ENCODE data around the gene SVOPL.

DNA sequence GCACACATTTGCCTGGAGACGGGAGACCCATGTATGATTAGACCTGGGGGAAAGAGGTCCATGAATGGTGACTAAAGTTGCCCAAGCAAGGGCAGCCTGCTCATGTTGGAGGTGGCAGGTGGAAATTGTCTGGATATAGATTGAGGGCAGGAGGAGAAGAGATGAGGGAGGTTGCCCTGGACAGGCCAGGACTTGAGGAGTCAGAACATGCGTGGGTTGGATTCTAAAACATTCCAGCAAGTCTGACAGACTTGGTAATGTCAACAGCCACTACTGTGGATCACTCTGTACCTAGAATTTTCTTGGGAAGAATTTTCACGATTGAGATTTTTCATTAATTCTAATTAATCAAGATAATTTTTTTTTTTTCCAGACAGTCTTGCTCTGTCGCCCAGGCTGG lies 19.1 kb upstream of the SVOPL start:
- no peak for TF ChIP-seq EZH2 (IDR thresholded peaks at IDR 0.05; ENCODE audit: borderline replicate concordance, low read depth, low read length, severe bottlenecking)
- TF ChIP-seq, protein P1, sequence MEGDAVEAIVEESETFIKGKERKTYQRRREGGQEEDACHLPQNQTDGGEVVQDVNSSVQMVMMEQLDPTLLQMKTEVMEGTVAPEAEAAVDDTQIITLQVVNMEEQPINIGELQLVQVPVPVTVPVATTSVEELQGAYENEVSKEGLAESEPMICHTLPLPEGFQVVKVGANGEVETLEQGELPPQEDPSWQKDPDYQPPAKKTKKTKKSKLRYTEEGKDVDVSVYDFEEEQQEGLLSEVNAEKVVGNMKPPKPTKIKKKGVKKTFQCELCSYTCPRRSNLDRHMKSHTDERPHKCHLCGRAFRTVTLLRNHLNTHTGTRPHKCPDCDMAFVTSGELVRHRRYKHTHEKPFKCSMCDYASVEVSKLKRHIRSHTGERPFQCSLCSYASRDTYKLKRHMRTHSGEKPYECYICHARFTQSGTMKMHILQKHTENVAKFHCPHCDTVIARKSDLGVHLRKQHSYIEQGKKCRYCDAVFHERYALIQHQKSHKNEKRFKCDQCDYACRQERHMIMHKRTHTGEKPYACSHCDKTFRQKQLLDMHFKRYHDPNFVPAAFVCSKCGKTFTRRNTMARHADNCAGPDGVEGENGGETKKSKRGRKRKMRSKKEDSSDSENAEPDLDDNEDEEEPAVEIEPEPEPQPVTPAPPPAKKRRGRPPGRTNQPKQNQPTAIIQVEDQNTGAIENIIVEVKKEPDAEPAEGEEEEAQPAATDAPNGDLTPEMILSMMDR (IDR thresholded peaks at IDR 0.05; ENCODE audit: extremely low read depth in 1 of 2, insufficient read depth in 1 of 2, low read depth in 1 of 2, low read length in 2 of 2), result no peak
- TF ChIP-seq POLR2A (IDR thresholded peaks at IDR 0.05; ENCODE audit: low read depth, low read length), result no peak
- no peak for TF ChIP-seq MYC (IDR thresholded peaks at IDR 0.05; ENCODE audit: low read depth, low read length)
- no peak for TF ChIP-seq JUN (IDR thresholded peaks at IDR 0.05; ENCODE audit: borderline replicate concordance, insufficient read depth, insufficient read length, low read depth)
- no peak for TF ChIP-seq GATA2 (IDR thresholded peaks at IDR 0.05; ENCODE audit: insufficient read depth, insufficient read length, low read depth, low read length)
- TF ChIP-seq, protein P2, sequence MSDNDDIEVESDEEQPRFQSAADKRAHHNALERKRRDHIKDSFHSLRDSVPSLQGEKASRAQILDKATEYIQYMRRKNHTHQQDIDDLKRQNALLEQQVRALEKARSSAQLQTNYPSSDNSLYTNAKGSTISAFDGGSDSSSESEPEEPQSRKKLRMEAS (IDR thresholded peaks at IDR 0.05; ENCODE audit: insufficient read depth, insufficient read length), result no peak
- no peak for TF ChIP-seq POLR2AphosphoS5 (IDR thresholded peaks at IDR 0.05; ENCODE audit: insufficient read depth, low read depth, low read length)
- TF ChIP-seq FOS (IDR thresholded peaks at IDR 0.05; ENCODE audit: borderline replicate concordance, insufficient read depth, low read length), result no peak
